ENCODE data around the gene ANAPC2. TPM values are rescaled to one million over a fixed set of nuclear protein-coding genes. Genes with fewer than 3 reads are reported as not detected.
A peak's percentile ranks its signal among the peaks of the same experiment; 100 is the strongest.

ANAPC2 gene
- total and polyA plus RNA-seq, 7 donors: 12.5 to 49.3 (median 23.2) TPM

DNA sequence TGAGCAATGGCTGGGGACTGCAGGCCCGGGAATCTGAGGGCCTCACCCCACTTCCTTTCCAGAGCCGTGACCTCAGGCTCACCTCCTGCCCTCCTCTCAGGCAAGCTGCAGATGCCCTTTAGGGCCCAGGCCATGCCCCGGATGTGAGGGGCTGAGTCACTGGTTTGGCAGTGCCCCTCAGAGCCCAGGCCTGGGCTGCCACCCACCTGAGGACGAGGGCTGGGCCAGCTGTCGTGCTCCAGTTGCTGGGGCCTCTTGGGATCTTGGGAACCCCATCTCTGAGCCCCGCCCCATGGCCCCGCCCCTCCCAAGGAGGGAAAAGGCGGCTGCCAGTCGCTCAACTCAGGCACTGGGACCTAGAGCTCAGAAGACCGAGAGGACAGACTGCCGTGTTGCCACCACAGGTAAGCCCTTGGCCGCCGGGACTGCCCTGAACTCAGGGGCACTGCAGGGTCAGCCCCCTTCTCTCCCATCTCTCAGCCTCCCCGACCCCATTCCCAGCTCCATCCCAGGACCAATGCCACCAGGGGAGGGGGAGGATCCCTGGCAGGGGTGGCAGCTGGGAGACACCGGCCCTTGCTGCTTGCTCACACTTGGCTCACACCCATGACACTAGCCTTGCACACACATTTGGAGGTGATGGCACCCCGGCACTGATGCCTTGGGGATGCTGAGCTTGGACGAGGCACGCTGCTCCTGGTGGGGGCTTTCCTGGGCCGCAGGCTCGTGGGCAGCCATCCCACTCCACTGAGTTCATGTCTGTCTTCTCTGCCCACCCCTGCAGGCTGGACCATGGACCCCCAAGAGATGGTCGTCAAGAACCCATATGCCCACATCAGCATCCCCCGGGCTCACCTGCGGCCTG is 36.7 kb upstream of the ANAPC2 start, which contains the start of gene CYSRT1:
TSS of gene CYSRT1 (plus strand) at position 345 of the 865 bp plus-strand sequence. CDS start at position 793, 448 bp downstream.
- peak within 1 kb of the TSS; percentile 84 to 91 (median 88) for H3K27ac ChIP-seq
- H3K27me3 ChIP-seq: peaks cover 13 to 22% (median 21%) of the 10 kb centered on the region in 3 donors
- peaks cover 0 to 31% (median 24%) of the 10 kb centered on the region in 4 donors for H3K4me1 ChIP-seq
- H3K9me3 ChIP-seq: no peaks in the 10 kb centered on the region
- WGBS, 2 donors: 41 to 53% methylated on average over 23 of the region's 23 CpGs
- TF ChIP-seq, protein P1, sequence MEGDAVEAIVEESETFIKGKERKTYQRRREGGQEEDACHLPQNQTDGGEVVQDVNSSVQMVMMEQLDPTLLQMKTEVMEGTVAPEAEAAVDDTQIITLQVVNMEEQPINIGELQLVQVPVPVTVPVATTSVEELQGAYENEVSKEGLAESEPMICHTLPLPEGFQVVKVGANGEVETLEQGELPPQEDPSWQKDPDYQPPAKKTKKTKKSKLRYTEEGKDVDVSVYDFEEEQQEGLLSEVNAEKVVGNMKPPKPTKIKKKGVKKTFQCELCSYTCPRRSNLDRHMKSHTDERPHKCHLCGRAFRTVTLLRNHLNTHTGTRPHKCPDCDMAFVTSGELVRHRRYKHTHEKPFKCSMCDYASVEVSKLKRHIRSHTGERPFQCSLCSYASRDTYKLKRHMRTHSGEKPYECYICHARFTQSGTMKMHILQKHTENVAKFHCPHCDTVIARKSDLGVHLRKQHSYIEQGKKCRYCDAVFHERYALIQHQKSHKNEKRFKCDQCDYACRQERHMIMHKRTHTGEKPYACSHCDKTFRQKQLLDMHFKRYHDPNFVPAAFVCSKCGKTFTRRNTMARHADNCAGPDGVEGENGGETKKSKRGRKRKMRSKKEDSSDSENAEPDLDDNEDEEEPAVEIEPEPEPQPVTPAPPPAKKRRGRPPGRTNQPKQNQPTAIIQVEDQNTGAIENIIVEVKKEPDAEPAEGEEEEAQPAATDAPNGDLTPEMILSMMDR (IDR thresholded peaks at IDR 0.05): no peak
- TF ChIP-seq POLR2AphosphoS5 (IDR thresholded peaks at IDR 0.05) (no peak), POLR2A (IDR thresholded peaks at IDR 0.05) (no peak), EP300 (IDR thresholded peaks at IDR 0.05) (no peak)
- no peak for DNase-seq
- peak within 1 kb of the TSS; percentile 54 to 65 (median 60) for H3K4me3 ChIP-seq
- intact Hi-C loops (cut with DNase I): loop anchor here (5.0 kb wide), 1 partner anchor 38 kb away; the partner anchor contains the start of genes ANAPC2 and SSNA1
- H3K36me3 ChIP-seq: no peaks in the 10 kb centered on the region

DNA sequence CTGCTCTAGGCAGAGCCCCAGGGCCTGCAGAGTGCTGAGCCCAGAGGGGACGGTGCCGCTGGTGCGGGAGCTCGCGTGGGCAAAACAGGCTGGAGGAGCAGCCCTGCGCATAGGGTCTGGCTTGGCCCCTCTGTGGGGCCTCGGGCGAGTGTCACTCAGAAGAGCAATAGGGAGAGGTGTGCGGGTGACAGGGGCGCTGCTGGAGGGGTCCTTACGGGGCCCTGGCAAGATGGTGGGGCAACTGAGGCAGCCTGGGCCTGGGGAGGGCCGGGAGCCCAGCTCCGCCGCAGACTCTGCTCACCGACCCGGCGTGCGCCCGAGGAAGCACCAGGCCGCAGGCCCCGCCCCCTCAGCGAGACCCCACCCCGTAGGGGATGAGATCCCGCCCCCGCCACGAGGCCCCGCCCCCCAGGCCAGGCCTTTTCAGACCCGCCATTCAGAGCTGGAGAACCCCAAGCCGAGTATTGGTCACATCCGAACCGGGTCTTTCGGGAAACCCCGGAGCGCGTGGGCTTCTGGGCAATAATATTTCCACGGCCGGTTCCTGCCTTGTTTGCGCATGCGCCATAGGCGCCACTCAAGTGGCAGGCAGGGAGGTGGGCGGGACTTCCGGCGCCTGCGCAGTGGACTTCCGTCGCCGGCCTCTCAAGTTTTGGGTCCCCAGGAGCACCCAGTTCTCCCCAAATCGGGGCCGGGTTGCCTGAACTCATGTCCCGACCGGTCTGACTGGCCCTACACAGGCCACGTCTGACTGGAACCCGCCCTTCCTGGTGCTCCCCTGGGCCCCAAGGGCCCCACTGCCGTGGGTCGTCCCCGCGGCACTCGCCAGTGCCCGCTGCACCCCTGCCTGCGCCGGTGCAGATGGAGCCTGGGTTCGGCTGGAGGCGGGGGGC is 35.0 kb upstream of the ANAPC2 start:
- peaks cover 0 to 31% (median 24%) of the 10 kb centered on the region in 4 donors for H3K4me1 ChIP-seq
- H3K27ac ChIP-seq: peak overlapping the region; percentile 84 to 91 (median 88)
- peak overlapping the region; percentile 54 to 65 (median 60) for H3K4me3 ChIP-seq
- DNase-seq: peak; percentile 99
- intact Hi-C loops (cut with DNase I): loop anchor here (1.0 to 5.0 kb wide), 4 partner anchors 17 to 109 kb away; partner anchors contain the start of genes ANAPC2, DPP7, SSNA1 and TUBB4B
- WGBS, 2 donors: 1% methylated on average over 63 of the region's 63 CpGs
- no peaks in the 10 kb centered on the region for H3K36me3 ChIP-seq
- H3K9me3 ChIP-seq: no peaks in the 10 kb centered on the region
- TF ChIP-seq EP300 (IDR thresholded peaks at IDR 0.05) (peak in 1 of 4 donors; percentile 64), POLR2A (IDR thresholded peaks at IDR 0.05) (peak; percentile 15 to 19), POLR2AphosphoS5 (IDR thresholded peaks at IDR 0.05) (peak; percentile 50 to 78 (median 71))
- TF ChIP-seq, protein P1 (IDR thresholded peaks at IDR 0.05): no peak
- H3K27me3 ChIP-seq: peaks cover under 1 to 4% (median 4%) of the 10 kb centered on the region in 3 donors

DNA sequence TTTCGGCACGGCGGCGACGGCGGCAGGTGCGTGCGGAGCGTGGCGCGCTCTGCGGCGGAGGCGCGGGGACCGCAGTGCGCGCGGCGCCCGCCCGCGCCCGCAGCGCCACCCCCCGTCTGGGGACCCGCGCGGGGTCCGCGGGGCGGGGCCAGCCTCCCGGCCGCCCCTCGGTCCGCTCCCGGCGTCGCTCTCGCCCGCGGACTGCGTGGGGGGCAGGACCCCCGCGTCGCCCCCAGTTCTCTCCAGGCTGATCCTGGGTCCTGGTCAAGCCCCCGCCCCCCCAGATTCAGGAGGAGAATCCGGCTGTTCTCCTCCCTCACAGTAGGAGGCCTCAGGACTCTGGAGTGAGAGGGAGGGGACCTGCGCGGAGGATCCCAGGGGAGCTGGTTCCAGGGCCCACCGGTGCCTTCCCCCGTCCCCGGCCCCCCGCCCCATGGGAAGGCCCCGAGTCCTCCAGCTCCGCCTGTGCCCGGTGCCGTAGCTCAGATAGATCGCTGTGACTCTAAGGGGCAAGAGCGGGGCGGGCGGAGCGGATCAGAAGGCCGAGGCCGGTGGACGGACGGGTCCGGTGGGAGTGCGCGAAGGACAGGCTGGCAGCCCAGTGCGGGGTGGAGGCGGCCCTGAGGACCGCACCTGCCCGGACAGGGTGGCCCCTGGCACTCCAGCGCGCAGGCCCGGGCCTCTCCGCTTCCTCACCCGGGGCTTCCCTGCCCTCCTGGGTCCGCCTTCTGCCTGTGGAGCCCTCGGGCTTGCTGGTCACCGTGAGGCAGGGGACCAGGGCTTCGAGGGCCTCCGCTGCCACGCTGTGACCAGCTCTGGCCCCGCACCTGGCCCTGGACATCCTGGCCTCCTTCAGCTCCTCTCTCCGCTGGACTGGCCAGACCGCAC is 34.1 kb upstream of the ANAPC2 start, which contains the start of gene RNF208:
TSS of gene RNF208 (minus strand) at position 51 of the 888 bp plus-strand sequence. CDS start 1,028 bp downstream, outside the sequence.
- no peaks in the 10 kb centered on the region for H3K27me3 ChIP-seq
- no peak for DNase-seq
- H3K9me3 ChIP-seq: no peaks in the 10 kb centered on the region
- TF ChIP-seq EP300 (IDR thresholded peaks at IDR 0.05): no peak
- TF ChIP-seq POLR2AphosphoS5 (IDR thresholded peaks at IDR 0.05): no peak
- TF ChIP-seq, protein P1 (IDR thresholded peaks at IDR 0.05): no peak
- no peak for TF ChIP-seq POLR2A (IDR thresholded peaks at IDR 0.05)
- intact Hi-C loops (cut with DNase I): loop anchor here (1.0 to 5.0 kb wide), 4 partner anchors 18 to 108 kb away; partner anchors contain the start of genes ANAPC2, DPP7, SSNA1 and TUBB4B
- no peaks in the 10 kb centered on the region for H3K36me3 ChIP-seq
- H3K4me3 ChIP-seq: peak within 1 kb of the TSS; percentile 54 to 65 (median 60)
- peaks cover 0 to 30% (median 24%) of the 10 kb centered on the region in 4 donors for H3K4me1 ChIP-seq
- WGBS, 2 donors: 2 to 3% methylated on average over 88 of the region's 88 CpGs
- peak within 1 kb of the TSS; percentile 84 to 91 (median 88) for H3K27ac ChIP-seq

Data from sigmoid colon (tissue), 7 donors.